ENCODE measurements around the gene LRG1.

Gene LRG1

DNA sequence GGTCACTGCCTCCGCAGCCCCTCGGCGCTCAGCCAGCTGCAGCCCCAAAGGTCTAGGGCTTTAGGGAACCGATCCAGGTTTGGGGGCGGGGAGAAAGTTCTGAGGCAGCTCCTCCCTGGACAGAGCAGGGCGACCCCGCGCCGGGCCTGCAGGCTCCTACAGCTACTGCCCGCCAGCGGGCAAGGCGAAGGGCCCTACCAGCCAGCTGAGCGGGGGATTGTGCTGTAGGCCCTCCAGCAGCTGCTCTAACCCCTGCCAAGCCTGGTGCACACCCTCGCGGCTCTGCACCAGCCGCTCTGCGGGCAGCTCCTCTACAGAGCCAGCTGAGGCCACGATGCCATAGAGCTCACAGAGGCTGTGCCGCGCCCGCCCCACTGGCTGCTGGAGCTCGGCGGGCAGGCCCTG, 35.5 kb downstream of the LRG1 start:
- DNase-seq (ENCODE audit: low read depth in 1 of 2, low spot score in 1 of 2) = no peak
- H3K27me3 ChIP-seq (ENCODE audit: insufficient read depth, poor library complexity, severe bottlenecking) = no peaks in the 10 kb centered on the region
- H3K4me3 ChIP-seq (replicated peaks; ENCODE audit: insufficient read depth, low read length) = no peak overlapping the region
- no peak for TF ChIP-seq POLR2AphosphoS5 (IDR thresholded peaks at IDR 0.05; ENCODE audit: low read depth)
- TF ChIP-seq, protein P1, sequence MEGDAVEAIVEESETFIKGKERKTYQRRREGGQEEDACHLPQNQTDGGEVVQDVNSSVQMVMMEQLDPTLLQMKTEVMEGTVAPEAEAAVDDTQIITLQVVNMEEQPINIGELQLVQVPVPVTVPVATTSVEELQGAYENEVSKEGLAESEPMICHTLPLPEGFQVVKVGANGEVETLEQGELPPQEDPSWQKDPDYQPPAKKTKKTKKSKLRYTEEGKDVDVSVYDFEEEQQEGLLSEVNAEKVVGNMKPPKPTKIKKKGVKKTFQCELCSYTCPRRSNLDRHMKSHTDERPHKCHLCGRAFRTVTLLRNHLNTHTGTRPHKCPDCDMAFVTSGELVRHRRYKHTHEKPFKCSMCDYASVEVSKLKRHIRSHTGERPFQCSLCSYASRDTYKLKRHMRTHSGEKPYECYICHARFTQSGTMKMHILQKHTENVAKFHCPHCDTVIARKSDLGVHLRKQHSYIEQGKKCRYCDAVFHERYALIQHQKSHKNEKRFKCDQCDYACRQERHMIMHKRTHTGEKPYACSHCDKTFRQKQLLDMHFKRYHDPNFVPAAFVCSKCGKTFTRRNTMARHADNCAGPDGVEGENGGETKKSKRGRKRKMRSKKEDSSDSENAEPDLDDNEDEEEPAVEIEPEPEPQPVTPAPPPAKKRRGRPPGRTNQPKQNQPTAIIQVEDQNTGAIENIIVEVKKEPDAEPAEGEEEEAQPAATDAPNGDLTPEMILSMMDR (IDR thresholded peaks at IDR 0.05; ENCODE audit: insufficient read depth, low read length) = no peak
- TF ChIP-seq, protein P2, sequence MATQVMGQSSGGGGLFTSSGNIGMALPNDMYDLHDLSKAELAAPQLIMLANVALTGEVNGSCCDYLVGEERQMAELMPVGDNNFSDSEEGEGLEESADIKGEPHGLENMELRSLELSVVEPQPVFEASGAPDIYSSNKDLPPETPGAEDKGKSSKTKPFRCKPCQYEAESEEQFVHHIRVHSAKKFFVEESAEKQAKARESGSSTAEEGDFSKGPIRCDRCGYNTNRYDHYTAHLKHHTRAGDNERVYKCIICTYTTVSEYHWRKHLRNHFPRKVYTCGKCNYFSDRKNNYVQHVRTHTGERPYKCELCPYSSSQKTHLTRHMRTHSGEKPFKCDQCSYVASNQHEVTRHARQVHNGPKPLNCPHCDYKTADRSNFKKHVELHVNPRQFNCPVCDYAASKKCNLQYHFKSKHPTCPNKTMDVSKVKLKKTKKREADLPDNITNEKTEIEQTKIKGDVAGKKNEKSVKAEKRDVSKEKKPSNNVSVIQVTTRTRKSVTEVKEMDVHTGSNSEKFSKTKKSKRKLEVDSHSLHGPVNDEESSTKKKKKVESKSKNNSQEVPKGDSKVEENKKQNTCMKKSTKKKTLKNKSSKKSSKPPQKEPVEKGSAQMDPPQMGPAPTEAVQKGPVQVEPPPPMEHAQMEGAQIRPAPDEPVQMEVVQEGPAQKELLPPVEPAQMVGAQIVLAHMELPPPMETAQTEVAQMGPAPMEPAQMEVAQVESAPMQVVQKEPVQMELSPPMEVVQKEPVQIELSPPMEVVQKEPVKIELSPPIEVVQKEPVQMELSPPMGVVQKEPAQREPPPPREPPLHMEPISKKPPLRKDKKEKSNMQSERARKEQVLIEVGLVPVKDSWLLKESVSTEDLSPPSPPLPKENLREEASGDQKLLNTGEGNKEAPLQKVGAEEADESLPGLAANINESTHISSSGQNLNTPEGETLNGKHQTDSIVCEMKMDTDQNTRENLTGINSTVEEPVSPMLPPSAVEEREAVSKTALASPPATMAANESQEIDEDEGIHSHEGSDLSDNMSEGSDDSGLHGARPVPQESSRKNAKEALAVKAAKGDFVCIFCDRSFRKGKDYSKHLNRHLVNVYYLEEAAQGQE (IDR thresholded peaks at IDR 0.05; ENCODE audit: insufficient replicate concordance, low read depth) = no peak
- no peak for TF ChIP-seq GABPA (IDR thresholded peaks at IDR 0.05; ENCODE audit: low read depth)
- peak overlapping the region; percentile 24 for H3K27ac ChIP-seq (replicated peaks)

DNA sequence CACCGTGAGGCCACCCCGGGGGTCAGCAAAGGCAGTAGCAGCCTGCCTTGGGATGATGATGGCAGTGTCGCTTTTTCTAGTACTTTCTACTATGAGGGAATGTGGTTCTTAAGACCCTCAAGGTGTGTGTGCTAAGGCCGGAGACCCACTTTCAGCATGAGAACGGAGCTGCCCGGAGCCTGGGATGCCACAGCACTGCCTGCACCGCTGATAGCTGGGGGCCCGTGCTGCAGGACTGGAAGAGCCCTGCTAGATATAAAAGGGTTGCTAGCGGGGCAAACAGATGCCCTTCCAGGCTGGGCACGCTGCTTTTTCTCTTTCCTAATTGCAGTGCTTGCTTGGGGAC, 36.0 kb downstream of the LRG1 start:
- no peak for DNase-seq (ENCODE audit: low read depth in 1 of 2, low spot score in 1 of 2)
- Histone ChIP-seq H3K27me3 (ENCODE audit: insufficient read depth, poor library complexity, severe bottlenecking) (no peaks in the 10 kb centered on the region), H3K27ac (replicated peaks) (no peak overlapping the region), H3K4me3 (replicated peaks; ENCODE audit: insufficient read depth, low read length) (no peak overlapping the region)
- no peak for TF ChIP-seq GABPA (IDR thresholded peaks at IDR 0.05; ENCODE audit: low read depth)
- TF ChIP-seq, protein P2 (IDR thresholded peaks at IDR 0.05; ENCODE audit: insufficient replicate concordance, low read depth) = no peak
- TF ChIP-seq POLR2AphosphoS5 (IDR thresholded peaks at IDR 0.05; ENCODE audit: low read depth) = no peak
- TF ChIP-seq SPI1 (IDR thresholded peaks at IDR 0.05; ENCODE audit: borderline replicate concordance, low read depth) = no peak
- TF ChIP-seq, protein P1 (IDR thresholded peaks at IDR 0.05; ENCODE audit: insufficient read depth, low read length) = no peak

DNA sequence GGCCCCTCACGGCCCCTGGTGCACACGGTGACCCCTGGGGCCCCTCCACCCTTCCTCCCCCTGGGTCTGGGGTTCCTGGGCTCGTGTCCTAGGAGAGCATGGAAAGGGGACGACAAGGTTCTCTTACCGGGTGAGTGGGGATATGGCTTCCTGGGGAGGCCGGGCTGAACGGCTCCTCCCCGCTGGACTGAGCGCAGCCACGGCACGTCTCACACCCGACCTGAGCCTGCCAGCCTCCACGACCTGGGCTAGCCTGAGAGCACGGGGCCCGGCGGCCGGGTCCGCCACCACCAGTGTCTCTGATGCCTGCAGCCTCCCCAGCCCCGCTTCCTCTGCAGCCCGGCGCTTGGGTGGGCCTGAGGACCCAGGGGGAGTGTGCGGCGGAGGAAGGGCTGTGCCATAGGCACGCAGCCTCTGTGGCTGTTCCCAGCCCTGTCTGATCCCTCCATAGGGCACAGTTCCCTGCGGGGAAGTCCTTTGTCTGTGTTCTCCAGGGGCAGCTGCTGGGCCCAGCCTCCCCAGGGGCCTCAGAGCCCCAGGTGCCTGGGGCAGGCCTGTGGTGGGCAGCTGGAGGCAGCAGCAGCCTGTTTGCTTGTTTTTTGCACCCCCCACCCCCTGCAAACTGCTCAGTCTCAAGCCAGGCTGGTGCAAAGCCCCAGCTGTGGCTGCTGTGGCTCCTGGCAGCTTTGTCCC, 36.6 kb downstream of the LRG1 start:
- TF ChIP-seq, protein P2 (IDR thresholded peaks at IDR 0.05; ENCODE audit: insufficient replicate concordance, low read depth) = no peak
- TF ChIP-seq POLR2AphosphoS5 (IDR thresholded peaks at IDR 0.05; ENCODE audit: low read depth) = no peak
- Histone ChIP-seq H3K27ac (replicated peaks) (no peak overlapping the region), H3K4me3 (replicated peaks; ENCODE audit: insufficient read depth, low read length) (no peak overlapping the region), H3K27me3 (ENCODE audit: insufficient read depth, poor library complexity, severe bottlenecking) (no peaks in the 10 kb centered on the region)
- DNase-seq (ENCODE audit: low read depth in 1 of 2, low spot score in 1 of 2) = no peak
